Thoracic aorta (tissue), 2 donors: ENCODE measurements around the gene SCAPER. TPM values are rescaled to one million over a fixed set of nuclear protein-coding genes. Genes with fewer than 3 reads are reported as not detected.
"Not testable (repeated sequence)": the region's sequence is repeated elsewhere in the genome, so short reads cannot be mapped to it uniquely, and the experiment has no call there.

Source experiments
- ATAC-seq: fragments of 150-250 bp; one replicate; pipeline ENCODE4 v1.8.0; 2017; ENCODE audit warnings: low read depth; ENCODE audit not compliant: insufficient number of reproducible peaks, low FRiP score
- DNase-seq: peaks from one replicate; pipeline ENCODE4 v3.0.0-alpha.2; 2020; ENCODE audit warnings: low spot score
- H3K27ac ChIP-seq, 2 donors: fragments of 200-600 bp; sonication (generic); 1 replicate in 1 of 2; 2 replicates in 1 of 2; pipeline ENCODE4 v1.5.1; 2016; ENCODE audit warnings: mild to moderate bottlenecking in 2 of 2, moderate library complexity in 2 of 2
- H3K27me3 ChIP-seq: fragments of 200-600 bp; sonication (generic); replicated peaks from 2 replicates; pipeline ENCODE4 v1.6.0; 2016; ENCODE audit warnings: mild to moderate bottlenecking; ENCODE audit not compliant: insufficient read depth
- H3K36me3 ChIP-seq: fragments of 200-600 bp; sonication (generic); one replicate; pipeline ENCODE4 v1.5.1; 2016
- H3K4me1 ChIP-seq, 2 donors: fragments of 200-600 bp; sonication (generic); 1 replicate in 1 of 2; 2 replicates in 1 of 2; pipeline versions ENCODE4 v1.5.1 to v1.6.0; 2016; ENCODE audit warnings: low read depth in 2 of 2, mild to moderate bottlenecking in 1 of 2; ENCODE audit not compliant: control insufficient read depth in 1 of 2
- H3K4me3 ChIP-seq: fragments of 200-600 bp; sonication (generic); 2 replicates; pipeline ENCODE4 v1.5.1; 2016; ENCODE audit warnings: mild to moderate bottlenecking
- H3K9me3 ChIP-seq: fragments of 200-600 bp; sonication (generic); 2 replicates; pipeline ENCODE4 v1.5.1; 2016
- CTCF ChIP-seq: fragments of 200-600 bp; sonication (generic); IDR thresholded peaks from one replicate; pipeline ENCODE4 v1.5.1; 2019; ENCODE audit warnings: antibody characterized with exemption
- total RNA-seq, 2 donors: library from RNA; depleted of rRNA; stranded (reverse); fragments of >200 nt; gene quantifications; one replicate each; pipeline versions ENCODE4 v1.1.0 to v1.2.3, GENCODE V29; 2016

Gene SCAPER
- total RNA-seq, 2 donors from 2014 or later: 29.6 to 65.0 TPM

- peaks cover 9 to 10% of the 10 kb centered on the region in 2 donors for H3K4me1 ChIP-seq
- no peaks in the 10 kb centered on the region for H3K9me3 ChIP-seq
- peak overlapping the region in 1 of 2 donors; percentile 58 for H3K27ac ChIP-seq
- ATAC-seq: no peak
- H3K36me3 ChIP-seq: peaks cover 20% of the 10 kb centered on the region
- TF ChIP-seq CTCF: no peak
- DNase-seq: no peak
- H3K27me3 ChIP-seq: no peaks in the 10 kb centered on the region
- H3K4me3 ChIP-seq: no peak overlapping the region
Measured at GRCh38 chr15:76730262-76730661, 174.9 kb downstream of the SCAPER start.

- Histone ChIP-seq H3K4me3 (no peak overlapping the region), H3K27me3 (no peaks in the 10 kb centered on the region), H3K9me3 (peaks cover 16% of the 10 kb centered on the region), H3K27ac (no peak overlapping the region), H3K36me3 (no peaks in the 10 kb centered on the region), H3K4me1 (no peaks in the 10 kb centered on the region)
- ATAC-seq: no peak
- TF ChIP-seq CTCF: no peak
- DNase-seq: no peak
Measured at GRCh38 chr15:76718863-76719262, 186.3 kb downstream of the SCAPER start.

GRCh38 chr15:76714950-76715349 lies 190.2 kb downstream of the SCAPER start:
- H3K27me3 ChIP-seq: no peaks in the 10 kb centered on the region
- H3K27ac ChIP-seq: no peak overlapping the region
- no peaks in the 10 kb centered on the region for H3K36me3 ChIP-seq
- no peak overlapping the region for H3K4me3 ChIP-seq
- no peaks in the 10 kb centered on the region for H3K4me1 ChIP-seq
- no peak for ATAC-seq
- no peak for DNase-seq
- no peak for TF ChIP-seq CTCF
- peaks cover 16% of the 10 kb centered on the region for H3K9me3 ChIP-seq

- ATAC-seq: no peak
- no peak overlapping the region for H3K27ac ChIP-seq
- no peaks in the 10 kb centered on the region for H3K4me1 ChIP-seq
- H3K4me3 ChIP-seq: no peak overlapping the region
- no peaks in the 10 kb centered on the region for H3K36me3 ChIP-seq
- no peak for TF ChIP-seq CTCF
- peaks cover under 1% of the 10 kb centered on the region for H3K9me3 ChIP-seq
- H3K27me3 ChIP-seq: no peaks in the 10 kb centered on the region
- DNase-seq: no peak
Measured at GRCh38 chr15:76711351-76711827, 193.8 kb downstream of the SCAPER start.

GRCh38 chr15:76704032-76704431 lies 201.1 kb downstream of the SCAPER start:
- peaks cover 15% of the 10 kb centered on the region for H3K36me3 ChIP-seq
- ATAC-seq, H3K4me3 ChIP-seq, H3K9me3 ChIP-seq, H3K27me3 ChIP-seq, DNase-seq, H3K27ac ChIP-seq, H3K4me1 ChIP-seq: not testable (repeated sequence)

- TF ChIP-seq CTCF: no peak
- Histone ChIP-seq H3K27me3 (no peaks in the 10 kb centered on the region), H3K4me1 (no peaks in the 10 kb centered on the region), H3K4me3 (no peak overlapping the region), H3K36me3 (peaks cover 14% of the 10 kb centered on the region), H3K27ac (no peak overlapping the region), H3K9me3 (no peaks in the 10 kb centered on the region)
- ATAC-seq (no peak), DNase-seq (no peak)
Measured at GRCh38 chr15:76696840-76697239, 208.3 kb downstream of the SCAPER start.

GRCh38 chr15:76692546-76692945 lies 212.6 kb downstream of the SCAPER start:
- not testable (repeated sequence) for H3K4me1 ChIP-seq, H3K36me3 ChIP-seq, ATAC-seq, H3K9me3 ChIP-seq, DNase-seq, H3K4me3 ChIP-seq, H3K27me3 ChIP-seq, H3K27ac ChIP-seq

- H3K27ac ChIP-seq, H3K27me3 ChIP-seq, DNase-seq, H3K4me3 ChIP-seq, H3K9me3 ChIP-seq, H3K4me1 ChIP-seq, ATAC-seq, H3K36me3 ChIP-seq: not testable (repeated sequence)
Measured at GRCh38 chr15:76687592-76687991, 217.5 kb downstream of the SCAPER start.
